ENCODE data around the gene SLC45A2.
A peak's percentile ranks its signal among the peaks of the same experiment; 100 is the strongest.
"Not testable (repeated sequence)": the region's sequence is repeated elsewhere in the genome, so short reads cannot be mapped to it uniquely, and the experiment has no call there.

Gene SLC45A2

DNA sequence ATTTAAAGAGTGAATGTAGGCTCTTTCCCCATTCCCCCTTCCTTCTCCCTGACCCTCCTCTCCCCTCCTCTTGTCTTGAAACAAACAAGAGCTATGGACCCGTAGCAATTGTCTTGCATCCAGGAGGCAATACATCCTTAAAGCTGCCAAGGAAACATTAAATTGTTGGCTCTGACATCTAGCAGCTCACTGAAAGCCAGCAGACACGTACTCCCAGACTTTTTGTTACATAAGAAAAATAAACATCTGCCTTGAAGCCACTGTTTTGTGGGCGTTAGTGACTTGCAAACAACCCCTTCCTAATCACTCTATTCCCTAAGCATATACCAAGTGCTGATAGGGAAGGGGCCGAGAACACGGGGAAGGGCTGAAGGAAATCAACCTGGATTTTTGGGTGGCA lies 8.6 kb downstream of the SLC45A2 start:
- no peak overlapping the region for H3K4me3 ChIP-seq (ENCODE audit: low read depth, low read length)
- no peak for DNase-seq (ENCODE audit: low read depth)

GRCh38 chr5:33973271-33973670 lies 11.2 kb downstream of the SLC45A2 start:
- H3K4me3 ChIP-seq (ENCODE audit: low read depth, low read length) = no peak overlapping the region
- no peak for DNase-seq (ENCODE audit: low read depth)

GRCh38 chr5:33969572-33970452 lies 14.7 kb downstream of the SLC45A2 start:
- peak; percentile 42 for DNase-seq (ENCODE audit: low read depth)

GRCh38 chr5:33968211-33969005 lies 16.1 kb downstream of the SLC45A2 start:
- DNase-seq (ENCODE audit: low read depth) = no peak
- no peak overlapping the region for H3K4me3 ChIP-seq (ENCODE audit: low read depth, low read length)

More at GRCh38 chr5:33969572-33970452, 14.7 kb downstream of the SLC45A2 start:
- no peak overlapping the region for H3K4me3 ChIP-seq (ENCODE audit: low read depth, low read length)

- no peak for DNase-seq (ENCODE audit: low read depth)
- H3K4me3 ChIP-seq (ENCODE audit: low read depth, low read length) = no peak overlapping the region
Measured at GRCh38 chr5:33966805-33967204, 17.7 kb downstream of the SLC45A2 start.

DNA sequence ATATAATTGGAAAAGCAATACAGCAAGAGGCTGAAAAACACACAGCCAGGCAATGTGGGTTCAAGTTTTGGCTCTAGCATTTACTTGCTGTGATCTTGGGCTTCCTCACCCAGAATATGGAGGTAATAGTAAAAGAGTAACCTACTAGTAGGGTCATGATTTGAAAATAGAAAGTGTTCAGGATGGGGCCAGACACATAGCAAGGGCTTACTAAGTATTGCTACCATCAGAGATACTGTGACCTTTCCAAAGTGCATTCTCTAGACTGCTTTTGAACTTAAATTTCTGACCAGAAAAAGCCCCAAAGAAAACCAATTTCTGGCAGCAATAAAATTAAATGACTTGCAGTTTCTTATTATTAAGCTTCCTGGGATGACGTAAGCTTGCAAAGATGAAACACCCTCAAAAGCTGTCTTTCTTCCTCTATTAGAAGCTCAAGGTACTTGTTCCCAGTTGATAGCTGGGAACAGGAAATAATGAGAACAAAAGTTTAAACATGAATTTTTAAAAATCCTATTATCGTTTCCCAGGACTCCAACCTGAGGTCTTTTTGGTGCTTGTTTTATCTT lies 20.3 kb downstream of the SLC45A2 start:
- no peak for DNase-seq (ENCODE audit: low read depth)
- H3K4me3 ChIP-seq (ENCODE audit: low read depth, low read length) = no peak overlapping the region

DNA sequence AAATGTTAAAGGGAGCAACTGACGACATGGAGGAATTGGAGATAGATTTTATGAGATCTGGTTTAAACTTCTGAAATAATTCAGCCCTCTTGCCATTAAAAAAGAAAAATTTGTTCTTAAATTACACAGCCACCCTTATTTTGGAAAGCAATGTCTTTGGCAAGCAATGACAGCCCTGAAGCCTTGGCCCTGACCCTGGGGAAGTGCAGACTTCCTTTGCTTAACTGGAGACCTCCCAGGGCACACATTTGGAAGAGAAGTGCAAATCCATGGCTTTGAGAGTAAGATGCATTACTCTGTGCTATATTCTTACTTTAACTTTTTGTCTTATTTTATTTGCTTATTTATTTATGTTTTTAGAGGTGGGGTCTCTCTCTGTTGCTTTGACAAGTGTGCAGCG lies 26.3 kb downstream of the SLC45A2 start:
- no peak overlapping the region for H3K4me3 ChIP-seq (ENCODE audit: low read depth, low read length)
- no peak for DNase-seq (ENCODE audit: low read depth)

- H3K4me3 ChIP-seq (ENCODE audit: low read depth, low read length) = no peak overlapping the region
- DNase-seq (ENCODE audit: low read depth) = no peak
Measured at GRCh38 chr5:33957577-33958150, 26.8 kb downstream of the SLC45A2 start.

DNA sequence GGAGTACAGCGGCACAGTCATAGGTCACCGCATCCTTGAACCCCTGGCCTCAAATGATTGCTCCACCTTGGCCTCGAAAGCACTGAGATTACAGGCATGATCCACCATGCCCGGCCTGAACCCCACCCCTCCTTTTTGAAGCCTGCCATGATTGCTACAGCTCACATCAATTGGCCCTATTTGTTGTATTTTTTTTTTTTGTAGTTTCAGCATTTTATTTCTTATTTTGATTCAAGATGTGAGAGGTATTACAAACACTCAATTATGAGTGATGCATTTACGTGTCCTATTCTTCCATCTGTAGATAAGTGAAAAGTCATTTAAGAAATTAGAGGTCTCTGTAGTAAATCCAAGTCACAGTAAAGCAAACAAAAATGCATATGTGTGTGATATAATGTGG lies 32.3 kb downstream of the SLC45A2 start:
- DNase-seq (ENCODE audit: low read depth); H3K4me3 ChIP-seq (ENCODE audit: low read depth, low read length): not testable (repeated sequence)

- no peak overlapping the region for H3K4me3 ChIP-seq (ENCODE audit: low read depth, low read length)
- DNase-seq (ENCODE audit: low read depth) = no peak
Measured at GRCh38 chr5:33944543-33945132, 39.9 kb downstream of the SLC45A2 start.

- no peak for DNase-seq (ENCODE audit: low read depth)
- H3K4me3 ChIP-seq (ENCODE audit: low read depth, low read length) = no peak overlapping the region
Measured at GRCh38 chr5:33941090-33941489, 43.4 kb downstream of the SLC45A2 start.

DNA sequence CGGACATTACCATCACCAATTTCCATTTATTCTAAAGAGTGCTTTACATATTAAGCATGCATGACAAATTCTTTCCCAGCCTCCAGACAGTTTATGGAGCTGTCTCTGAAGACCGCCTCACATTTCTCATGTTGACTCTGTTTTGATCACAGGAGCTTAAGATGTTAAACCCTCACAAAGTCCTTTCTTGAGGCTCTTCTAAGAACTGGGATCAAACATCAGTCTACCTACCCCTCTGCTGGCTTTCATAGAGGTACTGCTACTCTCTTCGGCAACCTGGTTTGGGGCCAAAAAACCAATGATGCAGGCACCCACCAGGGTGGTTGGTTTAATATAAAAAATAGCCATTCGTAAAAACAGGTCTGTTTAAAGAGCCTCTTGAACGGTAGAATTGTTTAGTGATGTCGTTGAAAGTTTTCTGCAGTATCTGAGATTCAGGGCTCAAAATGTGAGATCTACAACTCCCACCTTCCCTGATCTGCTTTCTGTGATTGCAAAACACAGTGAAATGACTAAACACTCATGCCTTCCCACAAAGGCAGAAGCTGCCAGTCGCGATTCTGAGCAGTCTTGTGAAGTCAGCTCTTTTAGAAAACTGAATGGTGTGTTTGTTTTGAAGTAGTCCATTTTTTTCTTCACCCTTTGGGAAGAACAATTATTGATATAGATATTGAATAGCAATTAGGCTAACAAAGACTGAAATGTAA lies 44.8 kb downstream of the SLC45A2 start:
- no peak overlapping the region for H3K4me3 ChIP-seq (ENCODE audit: low read depth, low read length)
- peak; percentile 40 for DNase-seq (ENCODE audit: low read depth)

GRCh38 chr5:33938881-33939280 lies 45.6 kb downstream of the SLC45A2 start:
- no peak overlapping the region for H3K4me3 ChIP-seq (ENCODE audit: low read depth, low read length)
- DNase-seq (ENCODE audit: low read depth) = no peak

DNA sequence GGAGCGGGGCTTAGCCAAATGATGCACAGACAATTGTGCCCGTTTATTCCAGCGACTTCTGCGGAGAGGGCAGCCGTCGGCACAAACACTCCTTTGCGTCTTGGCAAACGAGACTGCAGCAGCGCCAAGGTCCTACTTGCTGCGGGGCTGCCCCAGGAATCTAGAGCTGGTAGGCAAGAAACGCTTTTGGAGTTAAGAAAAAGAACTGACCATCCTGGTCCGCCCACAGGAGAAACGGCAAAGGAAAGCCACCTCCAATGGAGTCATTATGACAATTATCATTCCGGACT lies 46.0 kb downstream of the SLC45A2 start:
- H3K4me3 ChIP-seq (ENCODE audit: low read depth, low read length) = no peak overlapping the region
- no peak for DNase-seq (ENCODE audit: low read depth)

- no peak overlapping the region for H3K4me3 ChIP-seq (ENCODE audit: low read depth, low read length)
- no peak for DNase-seq (ENCODE audit: low read depth)
Measured at GRCh38 chr5:33937707-33938506, 46.6 kb downstream of the SLC45A2 start.

DNA sequence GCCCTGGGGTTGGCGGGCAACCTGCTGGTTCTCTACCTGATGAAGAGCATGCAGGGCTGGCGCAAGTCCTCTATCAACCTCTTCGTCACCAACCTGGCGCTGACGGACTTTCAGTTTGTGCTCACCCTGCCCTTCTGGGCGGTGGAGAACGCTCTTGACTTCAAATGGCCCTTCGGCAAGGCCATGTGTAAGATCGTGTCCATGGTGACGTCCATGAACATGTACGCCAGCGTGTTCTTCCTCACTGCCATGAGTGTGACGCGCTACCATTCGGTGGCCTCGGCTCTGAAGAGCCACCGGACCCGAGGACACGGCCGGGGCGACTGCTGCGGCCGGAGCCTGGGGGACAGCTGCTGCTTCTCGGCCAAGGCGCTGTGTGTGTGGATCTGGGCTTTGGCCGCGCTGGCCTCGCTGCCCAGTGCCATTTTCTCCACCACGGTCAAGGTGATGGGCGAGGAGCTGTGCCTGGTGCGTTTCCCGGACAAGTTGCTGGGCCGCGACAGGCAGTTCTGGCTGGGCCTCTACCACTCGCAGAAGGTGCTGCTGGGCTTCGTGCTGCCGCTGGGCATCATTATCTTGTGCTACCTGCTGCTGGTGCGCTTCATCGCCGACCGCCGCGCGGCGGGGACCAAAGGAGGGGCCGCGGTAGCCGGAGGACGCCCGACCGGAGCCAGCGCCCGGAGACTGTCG lies 47.3 kb downstream of the SLC45A2 start:
- DNase-seq (ENCODE audit: low read depth) = no peak
- H3K4me3 ChIP-seq (ENCODE audit: low read depth, low read length) = peak overlapping the region; percentile 54

DNA sequence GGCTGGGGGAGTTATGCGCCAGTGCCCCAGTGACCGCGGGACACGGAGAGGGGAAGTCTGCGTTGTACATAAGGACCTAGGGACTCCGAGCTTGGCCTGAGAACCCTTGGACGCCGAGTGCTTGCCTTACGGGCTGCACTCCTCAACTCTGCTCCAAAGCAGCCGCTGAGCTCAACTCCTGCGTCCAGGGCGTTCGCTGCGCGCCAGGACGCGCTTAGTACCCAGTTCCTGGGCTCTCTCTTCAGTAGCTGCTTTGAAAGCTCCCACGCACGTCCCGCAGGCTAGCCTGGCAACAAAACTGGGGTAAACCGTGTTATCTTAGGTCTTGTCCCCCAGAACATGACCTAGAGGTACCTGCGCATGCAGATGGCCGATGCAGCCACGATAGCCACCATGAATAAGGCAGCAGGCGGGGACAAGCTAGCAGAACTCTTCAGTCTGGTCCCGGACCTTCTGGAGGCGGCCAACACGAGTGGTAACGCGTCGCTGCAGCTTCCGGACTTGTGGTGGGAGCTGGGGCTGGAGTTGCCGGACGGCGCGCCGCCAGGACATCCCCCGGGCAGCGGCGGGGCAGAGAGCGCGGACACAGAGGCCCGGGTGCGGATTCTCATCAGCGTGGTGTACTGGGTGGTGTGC lies 48.0 kb downstream of the SLC45A2 start, which contains the start of gene RXFP3:
Gene RXFP3, plus strand, starts transcription at position 6 of the 636 bp plus-strand sequence. Its CDS starts 355 bp downstream, at position 361.
- DNase-seq (ENCODE audit: low read depth) = no peak
- H3K4me3 ChIP-seq (ENCODE audit: low read depth, low read length) = peak within 1 kb of the TSS; percentile 54

All from skeletal muscle cell (primary cell).